A549 (cell line): ENCODE measurements around the gene FGF8. TPM values are rescaled to one million over a fixed set of nuclear protein-coding genes. Genes with fewer than 3 reads are reported as not detected.
A peak's percentile ranks its signal among the peaks of the same experiment; 100 is the strongest.

Experiments used
- ATAC-seq, 2 experiments: fragments of 200-7000 bp in 1 of 2; fragments of >200 bp in 1 of 2; cut with Nextera tagmentation in 1 of 2; cut with Tn5 transposase in 1 of 2; 3 replicates each; pipeline versions ENCODE4 v1.8.0 to v1.9.1; 2018 to 2020; ENCODE audit warnings: mild to moderate bottlenecking in 1 of 2, moderate library complexity in 1 of 2
- CTCF ChIA-PET: fragments of 300-600 bp; sonication (Branson Sonifier 250); formaldehyde crosslinking; extraction: SDS; loops from one replicate; lab custom pipeline; 2021; ENCODE audit warnings: antibody characterized with exemption, inconsistent platforms; lab: Yijun Ruan, JAX
- POLR2A ChIA-PET: fragments of 350-600 bp; formaldehyde crosslinking; extraction: SDS; loops from one replicate; lab custom pipeline; 2021; ENCODE audit warnings: antibody characterized with exemption, inconsistent platforms; lab: Yijun Ruan, JAX
- DNase-seq, 2 experiments: peaks; one replicate each; pipeline versions ENCODE4 v3.0.0 to v3.0.0-alpha.2; 2011 to 2016; ENCODE audit warnings: low read depth in 1 of 2, low spot score in 1 of 2
- FAIRE-seq: peaks from 2 replicates; lab custom pipeline; 2011; peaks lifted over from hg19 to GRCh38; lab: Jason Lieb, UNC
- H3K27ac ChIP-seq, 2 experiments: fragments of >200 bp; sonication (Bioruptor Twin); formaldehyde crosslinking; 3 replicates each; pipeline ENCODE4 v1.5.1; 2016 to 2017
- H3K4me1 ChIP-seq: fragments of >200 bp; sonication (Bioruptor Twin); formaldehyde crosslinking; 3 replicates; pipeline ENCODE4 v1.6.1; 2016
- H3K4me2 ChIP-seq: fragments of >200 bp; sonication (Bioruptor Twin); formaldehyde crosslinking; 3 replicates; pipeline ENCODE4 v1.6.1; 2016
- H3K4me3 ChIP-seq: fragments of >200 bp; sonication (Bioruptor Twin); formaldehyde crosslinking; 3 replicates; pipeline ENCODE4 v1.5.1; 2016
- H3K9me3 ChIP-seq: fragments of >200 bp; sonication (Bioruptor Twin); formaldehyde crosslinking; 3 replicates; pipeline ENCODE4 v1.6.1; 2016
- ATOH8 ChIP-seq: fragments of 250-450 bp; sonication (Bioruptor Pico); IDR thresholded peaks from 2 replicates; pipeline ENCODE4 v1.5.0; 2020; ENCODE audit warnings: low read depth, mild to moderate bottlenecking, moderate library complexity
- BHLHE40 ChIP-seq: IDR thresholded peaks from 2 replicates; pipeline ENCODE4 v1.6.1; 2012; ENCODE audit warnings: low read depth, low read length, inconsistent platforms
- CTCF ChIP-seq: fragments of >200 bp; sonication (Bioruptor Twin); formaldehyde crosslinking; IDR thresholded peaks from 3 replicates; pipeline ENCODE4 v1.5.1; 2016
- ESRRA ChIP-seq: fragments of 150-350 bp; IDR thresholded peaks from 2 replicates; pipeline ENCODE4 v1.6.1; 2014; ENCODE audit warnings: mild to moderate bottlenecking, low read length, borderline replicate concordance
- FOSB ChIP-seq: fragments of 250-450 bp; sonication (Bioruptor Pico); IDR thresholded peaks from 2 replicates; pipeline ENCODE4 v1.5.0; 2020; ENCODE audit warnings: mild to moderate bottlenecking, moderate library complexity
- HOXB13 ChIP-seq: fragments of 250-450 bp; sonication (Bioruptor Pico); IDR thresholded peaks from 2 replicates; pipeline ENCODE4 v1.5.0; 2020; ENCODE audit warnings: low read depth, mild to moderate bottlenecking, moderate library complexity
- HOXB5 ChIP-seq: fragments of 250-450 bp; sonication (Bioruptor Pico); IDR thresholded peaks from 2 replicates; pipeline ENCODE4 v1.5.0; 2020; ENCODE audit warnings: mild to moderate bottlenecking, moderate library complexity
- KDM1A ChIP-seq: fragments of 200-600 bp; sonication (generic); IDR thresholded peaks from 2 replicates; pipeline ENCODE4 v1.6.1; 2016; ENCODE audit warnings: low read depth, mild to moderate bottlenecking
- NR3C1 ChIP-seq: fragments of >200 bp; sonication (Bioruptor Twin); formaldehyde crosslinking; IDR thresholded peaks from 3 replicates; pipeline ENCODE4 v1.6.1; 2017
- REST ChIP-seq: fragments of 200-600 bp; sonication (generic); IDR thresholded peaks from 2 replicates; pipeline ENCODE4 v1.6.1; 2016; ENCODE audit warnings: antibody characterized with exemption, mild to moderate bottlenecking, moderate library complexity
- RNF2 ChIP-seq: fragments of 200-600 bp; sonication (generic); IDR thresholded peaks from 2 replicates; pipeline ENCODE4 v1.6.1; 2016; ENCODE audit warnings: low read depth, mild to moderate bottlenecking, antibody characterized with exemption, moderate library complexity, borderline replicate concordance
- SREBF2 ChIP-seq: fragments of 450-650 bp; IDR thresholded peaks from 2 replicates; pipeline ENCODE4 v1.6.1; 2014; ENCODE audit warnings: mild to moderate bottlenecking, moderate library complexity
- TFCP2L1 ChIP-seq: fragments of 250-450 bp; sonication (Bioruptor Pico); IDR thresholded peaks from 2 replicates; pipeline ENCODE4 v1.5.0; 2021; ENCODE audit warnings: mild to moderate bottlenecking
- TP53 ChIP-seq: fragments of 250-450 bp; sonication (Bioruptor Pico); IDR thresholded peaks from 2 replicates; pipeline ENCODE4 v1.5.0; 2021; ENCODE audit warnings: mild to moderate bottlenecking, moderate library complexity
- ZNF302 ChIP-seq: fragments of 250-450 bp; sonication (Bioruptor Pico); IDR thresholded peaks from 2 replicates; pipeline ENCODE4 v1.9.0; 2021; ENCODE audit warnings: inconsistent platforms, mild to moderate bottlenecking, moderate library complexity
- WGBS: methylation state at CpG from one replicate; pipeline ENCODE4 v1.1.6; 2017; ENCODE audit errors: missing lambda C conversion rate; 5-methylcytosine and 5-hydroxymethylcytosine counted together
- polyA plus RNA-seq, 4 experiments: library from polyadenylated mRNA; depleted of rRNA in 3 of 4; stranded (reverse); fragments of >200 nt; fragmentation: RNase III in 1 of 4; extraction: RNeasy Plus Mini Kit Qiagen cat#74134 plus additional on column Dnase treatment in 1 of 4; gene quantifications; 2 replicates in 3 of 4; 3 replicates in 1 of 4; pipeline ENCODE4 v1.2.3, GENCODE V29; 2011 to 2017

The FGF8 gene
- polyA plus RNA-seq, 2 of the 4 experiments (the other 2 are of a cell fraction), result 0.12 TPM; not detected in 1

- Histone ChIP-seq H3K4me1 (no peaks in the 10 kb centered on the region), H3K4me2 (no peak overlapping the region), H3K4me3 (no peak overlapping the region), H3K27ac (no peak overlapping the region), H3K9me3 (no peaks in the 10 kb centered on the region)
- TF ChIP-seq TFCP2L1 (no peak), REST (no peak), ESRRA (no peak), ATOH8 (CRISPR knock-in tag) (no peak), ZNF302 (CRISPR knock-in tag) (no peak), CTCF (no peak), RNF2 (no peak), SREBF2 (no peak), KDM1A (no peak), FOSB (CRISPR knock-in tag) (no peak), HOXB5 (CRISPR knock-in tag) (no peak), TP53 (no peak), BHLHE40 (no peak), HOXB13 (no peak)
- WGBS, result 39% methylated on average over 3 of the region's 3 CpGs
- DNase-seq (no peak), ATAC-seq (no peak), FAIRE-seq (no peak)
- ChIA-PET POLR2A (no interaction called here), CTCF (interaction anchor here (0.8 to 1.1 kb wide), 3 partner anchors 10 to 29 kb away, joined by 3 to 4 read pairs (median 3); no protein-coding TSS in a partner anchor)
Measured at GRCh38 chr10:101752241-101752640, 23.7 kb downstream of the FGF8 start.

- H3K4me2 ChIP-seq, result no peak overlapping the region
- H3K4me1 ChIP-seq, result no peaks in the 10 kb centered on the region
- ChIA-PET CTCF (interaction anchor here (0.5 to 1.6 kb wide), 5 partner anchors 9 to 535 kb away, joined by 3 to 7 read pairs (median 4); no protein-coding TSS in a partner anchor), POLR2A (no interaction called here)
- peak; percentile 24 to 79; a peak in 4 of 6 replicates for ATAC-seq
- 0 out of 3 replicates have a peak, but pooled peaks have one; percentile 7 for TF ChIP-seq CTCF
- TF ChIP-seq NR3C1, result no peak
- TF ChIP-seq, all 56 proteins: peak for 1
- WGBS, result 78% methylated on average over 19 of the region's 19 CpGs
- FAIRE-seq (no peak), DNase-seq (peak in 1 of 2 experiments; percentile 28)
- Histone ChIP-seq H3K9me3 (no peaks in the 10 kb centered on the region), H3K4me3 (no peak overlapping the region), H3K27ac (no peak overlapping the region)
Measured at GRCh38 chr10:101749047-101750016, 26.6 kb downstream of the FGF8 start.
